T-cell (primary cell): Measurements from ENCODE around the gene BRICD5. TPM values are rescaled to one million over a fixed set of nuclear protein-coding genes. Genes with fewer than 3 reads are reported as not detected.

Experiments
- ATAC-seq, 4 experiments: fragments of 200-7000 bp in 3 of 4; fragments of 150-1000 bp in 1 of 4; cut with Tn5 transposase; replicated peaks in 1 of 4; 1 replicate in 3 of 4; 2 replicates in 1 of 4; pipeline ENCODE4 v1.10.0; 2021; ENCODE audit warnings: moderate library complexity in 3 of 4, mild to moderate bottlenecking in 2 of 4, moderate number of reproducible peaks in 1 of 4
- CTCF ChIA-PET, 2 donors: fragments of 300-600 bp; sonication (Branson Sonifier 250); formaldehyde crosslinking; loops; one replicate each; lab custom pipeline; 2022; ENCODE audit warnings: antibody characterized with exemption in 2 of 2; lab: Charles Lee
- POLR2A ChIA-PET, 2 donors: fragments of 300-600 bp; sonication (Branson Sonifier 250); formaldehyde crosslinking; loops; one replicate each; lab custom pipeline; 2022; ENCODE audit warnings: antibody characterized with exemption in 2 of 2; lab: Charles Lee
- DNase-seq, 35 experiments: peaks; one replicate each; pipeline versions ENCODE4 v3.0.0 to v3.0.0-alpha.2; 2013 to 2023
- H3K27ac ChIP-seq: one replicate; pipeline ENCODE4 v1.5.1; 2013; ENCODE audit warnings: low read length
- H3K27me3 ChIP-seq, 2 experiments: replicated peaks in 1 of 2; 1 replicate in 1 of 2; 2 replicates in 1 of 2; pipeline versions ENCODE4 v1.6.1 to v1.7.0; 2013; ENCODE audit warnings: low read length in 1 of 2, mixed read lengths in 1 of 2; ENCODE audit not compliant: control insufficient read depth in 2 of 2, insufficient read depth in 2 of 2; ENCODE audit errors: extremely low read depth in 1 of 2
- H3K36me3 ChIP-seq, 2 donors: 1 replicate in 1 of 2; 2 replicates in 1 of 2; pipeline versions ENCODE4 v1.6.1 to v1.7.0; 2013; ENCODE audit warnings: low read length in 1 of 2; ENCODE audit not compliant: control insufficient read depth in 2 of 2, insufficient read depth in 1 of 2; ENCODE audit errors: extremely low read depth in 1 of 2
- H3K4me1 ChIP-seq, 2 experiments: 1 replicate in 1 of 2; 2 replicates in 1 of 2; pipeline versions ENCODE4 v1.6.1 to v1.7.0; 2013; ENCODE audit warnings: low read length in 2 of 2, mixed read lengths in 1 of 2; ENCODE audit not compliant: insufficient read depth in 2 of 2, control insufficient read depth in 1 of 2; ENCODE audit errors: extremely low read depth in 1 of 2
- H3K4me3 ChIP-seq, 2 donors: 1 replicate in 1 of 2; 2 replicates in 1 of 2; pipeline versions ENCODE4 v1.5.1 to v1.7.0; 2013; ENCODE audit warnings: mild to moderate bottlenecking in 2 of 2, low read length in 1 of 2, moderate library complexity in 1 of 2; ENCODE audit not compliant: control insufficient read depth in 1 of 2; ENCODE audit errors: extremely low read depth in 1 of 2
- H3K9me3 ChIP-seq: 2 replicates; pipeline ENCODE4 v1.7.0; 2013
- H3K27ac Mint-ChIP-seq, 2 donors: one replicate each; pipeline ENCODE4 v1.8.0; 2020 to 2021; ENCODE audit warnings: mild to moderate bottlenecking in 2 of 2, mixed read lengths in 2 of 2
- H3K27me3 Mint-ChIP-seq, 2 donors: one replicate each; pipeline ENCODE4 v1.8.0; 2021 to 2022; ENCODE audit warnings: mixed read lengths in 2 of 2
- H3K36me3 Mint-ChIP-seq: one replicate; pipeline ENCODE4 v1.8.0; 2021; ENCODE audit warnings: mixed read lengths
- H3K4me1 Mint-ChIP-seq, 3 donors: one replicate each; pipeline ENCODE4 v1.8.0; 2020 to 2022; ENCODE audit warnings: mixed read lengths in 3 of 3, mild to moderate bottlenecking in 1 of 3
- H3K4me3 Mint-ChIP-seq, 3 donors: one replicate each; pipeline ENCODE4 v1.8.0; 2020 to 2022; ENCODE audit warnings: mild to moderate bottlenecking in 3 of 3, mixed read lengths in 3 of 3, moderate library complexity in 3 of 3
- H3K9me3 Mint-ChIP-seq, 3 donors: one replicate each; pipeline ENCODE4 v1.8.0; 2020 to 2022; ENCODE audit warnings: mixed read lengths in 3 of 3
- WGBS: methylation state at CpG from one replicate; pipeline ENCODE4 v1.1.5; 2013; ENCODE audit warnings: missing lambda C conversion rate; ENCODE audit not compliant: insufficient coverage; 5-methylcytosine and 5-hydroxymethylcytosine counted together
- total RNA-seq, 35 experiments: library from RNA in 6 of 35; stranded (reverse) in 6 of 35; fragments of 120-200 nt in 1 of 35; gene quantifications; one replicate each; pipeline versions ENCODE4 v1.2.1 to v1.2.4 and lab custom pipeline; 2013 to 2026

BRICD5 gene
- total RNA-seq, 5 donors from 2014 or later (not counting 1 experiment from before 2014, with no cell fraction given) = 6.7 to 27.7 (median 20.4) TPM

- Mint-ChIP-seq H3K36me3 (peaks cover 2% of the 10 kb centered on the region), H3K4me3 (peak overlapping the region; percentile 72 to 78 (median 72)), H3K27ac (no peak overlapping the region), H3K27me3 (no peaks in the 10 kb centered on the region), H3K4me1 (peaks cover 12 to 17% (median 16%) of the 10 kb centered on the region in 3 donors), H3K9me3 (no peaks in the 10 kb centered on the region)
- H3K9me3 ChIP-seq = no peaks in the 10 kb centered on the region
- 1% methylated on average over 98 of the region's 98 CpGs for WGBS
- peak overlapping the region; percentile 26 to 83 for H3K4me3 ChIP-seq
- ATAC-seq = peak in 3 of 4 experiments; percentile 9 to 16 (median 10)
- no peak overlapping the region for H3K27ac ChIP-seq
- DNase-seq = peak in 2 of 35 experiments; percentile 14 to 21
- ChIA-PET POLR2A (interaction anchor here in 1 of 2 donors (1.0 kb wide), 1 partner anchor 59 kb away, joined by 3 read pairs; the partner anchor contains the start of gene TRAF7), CTCF (interaction anchor here in 1 of 2 donors (0.5 to 0.6 kb wide), 2 partner anchors 59 to 306 kb away, joined by 3 read pairs; partner anchors contain the start of gene TRAF7)
- peaks cover 6 to 29% of the 10 kb centered on the region in 2 experiments for H3K4me1 ChIP-seq
- no peaks in the 10 kb centered on the region for H3K27me3 ChIP-seq
- peaks cover 9 to 16% of the 10 kb centered on the region in 2 donors for H3K36me3 ChIP-seq
These were observed 3.4 kb upstream of the BRICD5 start for GRCh38 chr16:2213817-2214718.

- no peaks in the 10 kb centered on the region for H3K9me3 ChIP-seq
- peaks cover 15 to 19% (median 18%) of the 10 kb centered on the region in 3 donors for H3K4me1 Mint-ChIP-seq
- peaks cover 6 to 29% of the 10 kb centered on the region in 2 experiments for H3K4me1 ChIP-seq
- H3K36me3 Mint-ChIP-seq = peaks cover 5% of the 10 kb centered on the region
- no peaks in the 10 kb centered on the region for H3K9me3 Mint-ChIP-seq
- DNase-seq (no peak), ATAC-seq (no peak)
- 89% methylated on average over 16 of the region's 19 CpGs for WGBS
- ChIA-PET POLR2A (no interaction called here), CTCF (no interaction called here)
- H3K4me3 Mint-ChIP-seq = peak overlapping the region; percentile 72
- H3K36me3 ChIP-seq = peaks cover 13 to 30% of the 10 kb centered on the region in 2 donors
- H3K27ac ChIP-seq = no peak overlapping the region
- no peaks in the 10 kb centered on the region for H3K27me3 Mint-ChIP-seq
- no peak overlapping the region for H3K4me3 ChIP-seq
- H3K27me3 ChIP-seq = no peaks in the 10 kb centered on the region
- no peak overlapping the region for H3K27ac Mint-ChIP-seq
These were observed 2.0 kb upstream of the BRICD5 start for GRCh38 chr16:2212362-2213324.

GRCh38 chr16:2211923-2212347 lies 1.3 kb upstream of the BRICD5 start:
- Histone ChIP-seq H3K27ac (no peak overlapping the region), H3K27me3 (no peaks in the 10 kb centered on the region), H3K9me3 (no peaks in the 10 kb centered on the region), H3K4me1 (peaks cover 6 to 34% of the 10 kb centered on the region in 2 experiments), H3K4me3 (no peak overlapping the region), H3K36me3 (peaks cover 13 to 37% of the 10 kb centered on the region in 2 donors)
- Mint-ChIP-seq H3K9me3 (no peaks in the 10 kb centered on the region), H3K4me1 (peaks cover 20 to 24% (median 22%) of the 10 kb centered on the region in 3 donors), H3K36me3 (peaks cover 9% of the 10 kb centered on the region), H3K27me3 (no peaks in the 10 kb centered on the region), H3K27ac (no peak overlapping the region), H3K4me3 (peak overlapping the region in 2 of 3 donors; percentile 45 to 72)
- ATAC-seq (no peak), DNase-seq (no peak)
- POLR2A ChIA-PET = no interaction called here
- 91% methylated on average over 8 of the region's 11 CpGs for WGBS
- CTCF ChIA-PET = no interaction called here

- Mint-ChIP-seq H3K4me3 (no peak overlapping the region), H3K36me3 (peaks cover 9% of the 10 kb centered on the region), H3K27ac (no peak overlapping the region), H3K27me3 (no peaks in the 10 kb centered on the region), H3K9me3 (no peaks in the 10 kb centered on the region), H3K4me1 (peaks cover 27 to 30% (median 30%) of the 10 kb centered on the region in 3 donors)
- Histone ChIP-seq H3K36me3 (peaks cover 13 to 38% of the 10 kb centered on the region in 2 donors), H3K27ac (no peak overlapping the region), H3K27me3 (no peaks in the 10 kb centered on the region), H3K4me3 (no peak overlapping the region), H3K9me3 (no peaks in the 10 kb centered on the region), H3K4me1 (peaks cover 10 to 42% of the 10 kb centered on the region in 2 experiments)
- ChIA-PET CTCF (no interaction called here), POLR2A (no interaction called here)
- 97% methylated on average over 16 of the region's 17 CpGs for WGBS
- ATAC-seq (no peak), DNase-seq (no peak)
These were observed 692 bp downstream of the BRICD5 start for GRCh38 chr16:2210009-2210332.

GRCh38 chr16:2209258-2210008 lies 1.2 kb downstream of the BRICD5 start:
- H3K27ac Mint-ChIP-seq = no peak overlapping the region
- no peaks in the 10 kb centered on the region for H3K27me3 ChIP-seq
- peaks cover 13 to 38% of the 10 kb centered on the region in 2 donors for H3K36me3 ChIP-seq
- ChIA-PET CTCF (no interaction called here), POLR2A (no interaction called here)
- H3K36me3 Mint-ChIP-seq = peaks cover 9% of the 10 kb centered on the region
- no peak overlapping the region for H3K4me3 Mint-ChIP-seq
- H3K4me3 ChIP-seq = no peak overlapping the region
- no peak overlapping the region for H3K27ac ChIP-seq
- H3K9me3 ChIP-seq = no peaks in the 10 kb centered on the region
- peaks cover 32 to 34% (median 33%) of the 10 kb centered on the region in 3 donors for H3K4me1 Mint-ChIP-seq
- ATAC-seq (no peak), DNase-seq (no peak)
- 94% methylated on average over 15 of the region's 29 CpGs for WGBS
- no peaks in the 10 kb centered on the region for H3K27me3 Mint-ChIP-seq
- peaks cover 10 to 48% of the 10 kb centered on the region in 2 experiments for H3K4me1 ChIP-seq
- no peaks in the 10 kb centered on the region for H3K9me3 Mint-ChIP-seq
